H9 (cell line): ENCODE measurements around the gene CDSN. TPM values are rescaled to one million over a fixed set of nuclear protein-coding genes. Genes with fewer than 3 reads are reported as not detected.
A peak's percentile ranks its signal among the peaks of the same experiment; 100 is the strongest.

ENCODE experiments used
- DNase-seq: peaks from one replicate; pipeline ENCODE4 v3.0.0-alpha.2; 2017
- H2AFZ ChIP-seq: one replicate; pipeline ENCODE4 v1.6.1; 2013; ENCODE audit warnings: mild to moderate bottlenecking, low read length, control low read depth, moderate library complexity
- H2AK5ac ChIP-seq: 2 replicates; pipeline ENCODE4 v1.6.1; 2013; ENCODE audit warnings: low read length, control low read depth, mixed read lengths; ENCODE audit not compliant: insufficient read length
- H2BK120ac ChIP-seq: one replicate; pipeline ENCODE4 v1.6.1; 2013; ENCODE audit warnings: low read depth, mild to moderate bottlenecking, low read length, control low read depth, inconsistent platforms; ENCODE audit not compliant: poor library complexity, severe bottlenecking
- H2BK12ac ChIP-seq: 2 replicates; pipeline ENCODE4 v1.6.1; 2013; ENCODE audit warnings: low read length, control low read depth, mixed read lengths, low read depth; ENCODE audit not compliant: insufficient read length
- H2BK15ac ChIP-seq: 2 replicates; pipeline ENCODE4 v1.6.1; 2013; ENCODE audit warnings: low read depth, low read length, control low read depth
- H2BK20ac ChIP-seq: one replicate; pipeline ENCODE4 v1.6.1; 2013; ENCODE audit warnings: low read depth, mild to moderate bottlenecking, low read length, control low read depth, inconsistent platforms; ENCODE audit not compliant: poor library complexity, severe bottlenecking
- H2BK5ac ChIP-seq: 2 replicates; pipeline ENCODE4 v1.6.1; 2013; ENCODE audit warnings: low read length, control low read depth, mixed read lengths; ENCODE audit not compliant: insufficient read length
- H3K14ac ChIP-seq: 2 replicates; pipeline ENCODE4 v1.6.1; 2013; ENCODE audit warnings: low read length, control low read depth; ENCODE audit not compliant: insufficient read depth
- H3K18ac ChIP-seq: 2 replicates; pipeline ENCODE4 v1.6.1; 2013; ENCODE audit warnings: low read depth, mild to moderate bottlenecking, mixed read lengths, low read length, control low read depth; ENCODE audit not compliant: insufficient read length
- H3K23ac ChIP-seq: 2 replicates; pipeline ENCODE4 v1.6.1; 2013; ENCODE audit warnings: low read length, control low read depth, mixed read lengths, low read depth; ENCODE audit not compliant: insufficient read length
- H3K23me2 ChIP-seq: 2 replicates; pipeline ENCODE4 v1.6.1; 2013; ENCODE audit warnings: low read depth, mild to moderate bottlenecking, mixed read lengths, low read length, control low read depth; ENCODE audit not compliant: insufficient read length, poor library complexity, severe bottlenecking
- H3K27ac ChIP-seq: 2 replicates; pipeline ENCODE4 v1.5.1; 2013; ENCODE audit warnings: low read length, control low read depth, mixed read lengths, low read depth; ENCODE audit not compliant: insufficient read length
- H3K27me3 ChIP-seq: 2 replicates; pipeline ENCODE4 v1.6.1; 2013; ENCODE audit warnings: low read length, control low read depth, inconsistent platforms; ENCODE audit not compliant: insufficient read depth
- H3K4ac ChIP-seq: 2 replicates; pipeline ENCODE4 v1.6.1; 2013; ENCODE audit warnings: low read depth, mild to moderate bottlenecking, control low read depth, inconsistent platforms, low read length, moderate library complexity
- H3K4me1 ChIP-seq: 2 replicates; pipeline ENCODE4 v1.6.1; 2013; ENCODE audit warnings: low read length, control low read depth, inconsistent platforms; ENCODE audit not compliant: insufficient read depth
- H3K4me2 ChIP-seq: 2 replicates; pipeline ENCODE4 v1.6.1; 2013; ENCODE audit warnings: low read length, control low read depth, mixed read lengths; ENCODE audit not compliant: insufficient read length, insufficient read depth
- H3K56ac ChIP-seq: 2 replicates; pipeline ENCODE4 v1.6.1; 2013; ENCODE audit warnings: low read depth, mild to moderate bottlenecking, mixed read lengths, low read length, control low read depth; ENCODE audit not compliant: insufficient read length
- H3K79me1 ChIP-seq: 2 replicates; pipeline ENCODE4 v1.6.1; 2013; ENCODE audit warnings: low read depth, mild to moderate bottlenecking, moderate library complexity, low read length, control low read depth, inconsistent platforms; ENCODE audit not compliant: insufficient read depth, poor library complexity, severe bottlenecking
- H3K79me2 ChIP-seq: 2 replicates; pipeline ENCODE4 v1.6.1; 2013; ENCODE audit warnings: low read length, control low read depth, inconsistent platforms; ENCODE audit not compliant: insufficient read depth
- H3K9ac ChIP-seq: 2 replicates; pipeline ENCODE4 v1.6.1; 2013; ENCODE audit warnings: low read length, control low read depth, mixed read lengths; ENCODE audit not compliant: insufficient read length; ENCODE audit errors: extremely low read depth
- H3K9me3 ChIP-seq: one replicate; pipeline ENCODE4 v1.6.1; 2013; ENCODE audit warnings: low read depth, low read length, inconsistent platforms; ENCODE audit not compliant: control insufficient read depth
- H3T11ph ChIP-seq: one replicate; pipeline ENCODE4 v1.6.1; 2013; ENCODE audit warnings: mild to moderate bottlenecking, low read length, control low read depth, inconsistent platforms
- H4K20me1 ChIP-seq: one replicate; pipeline ENCODE4 v1.6.1; 2013; ENCODE audit not compliant: control insufficient read depth, insufficient read length, insufficient read depth
- H4K5ac ChIP-seq: 2 replicates; pipeline ENCODE4 v1.6.1; 2013; ENCODE audit warnings: low read depth, mild to moderate bottlenecking, mixed read lengths, low read length, control low read depth; ENCODE audit not compliant: insufficient read length
- H4K8ac ChIP-seq: replicated peaks from 2 replicates; pipeline ENCODE4 v1.6.1; 2013; ENCODE audit warnings: low read length, control low read depth, mixed read lengths, low read depth; ENCODE audit not compliant: insufficient read length
- H4K91ac ChIP-seq: 2 replicates; pipeline ENCODE4 v1.6.1; 2013; ENCODE audit warnings: low read depth, mild to moderate bottlenecking, moderate library complexity, mixed read lengths, low read length, control low read depth; ENCODE audit not compliant: insufficient read length
- H3K27ac Mint-ChIP-seq, 3 experiments: 2 replicates in 2 of 3; 3 replicates in 1 of 3; pipeline ENCODE4 v1.8.0; 2020 to 2021; ENCODE audit warnings: mixed read lengths in 3 of 3, mild to moderate bottlenecking in 1 of 3, moderate library complexity in 1 of 3
- H3K27me3 Mint-ChIP-seq: 2 replicates; pipeline ENCODE4 v1.8.0; 2021; ENCODE audit warnings: low read depth, mild to moderate bottlenecking, moderate library complexity, mixed read lengths
- H3K36me3 Mint-ChIP-seq, 3 experiments: 2 replicates in 2 of 3; 3 replicates in 1 of 3; pipeline ENCODE4 v1.8.0; 2020 to 2021; ENCODE audit warnings: low read depth in 3 of 3, mixed read lengths in 3 of 3; ENCODE audit not compliant: insufficient read depth in 1 of 3
- H3K4me1 Mint-ChIP-seq, 2 experiments: 2 replicates each; pipeline ENCODE4 v1.8.0; 2020; ENCODE audit warnings: mixed read lengths in 2 of 2
- H3K4me3 Mint-ChIP-seq, 2 experiments: 2 replicates in 1 of 2; 3 replicates in 1 of 2; pipeline ENCODE4 v1.8.0; 2020 to 2021; ENCODE audit warnings: mild to moderate bottlenecking in 2 of 2, mixed read lengths in 2 of 2, moderate library complexity in 1 of 2
- H3K9me3 Mint-ChIP-seq, 2 experiments: 2 replicates in 1 of 2; 3 replicates in 1 of 2; pipeline ENCODE4 v1.8.0; 2020; ENCODE audit warnings: mild to moderate bottlenecking in 2 of 2, mixed read lengths in 2 of 2, moderate library complexity in 1 of 2
- WGBS: extraction: QIAGEN DNeasy Blood & Tissue Kit; methylation state at CpG from one replicate; pipeline ENCODE4 v1.1.7; 2013; ENCODE audit warnings: missing lambda C conversion rate, low lambda C conversion rate, mixed read lengths; ENCODE audit not compliant: insufficient read length; ENCODE audit errors: extremely low coverage; 5-methylcytosine and 5-hydroxymethylcytosine counted together
- total RNA-seq: library from RNA; stranded (reverse); gene quantifications from 2 replicates; pipeline ENCODE4 v1.2.1, GENCODE V29; 2021
- TF ChIP-seq, protein P1 (sequence below): fragments of 200-600 bp; sonication (generic); conservative IDR thresholded peaks from 3 replicates; pipeline ENCODE4 v1.8.0; 2021; ENCODE audit warnings: antibody characterized with exemption, mild to moderate bottlenecking

Gene CDSN
- total RNA-seq, 1 experiment from 2014 or later = not detected

- peak; percentile 98 for DNase-seq
- Histone ChIP-seq H3K4me2 (peak within 1 kb of the TSS; percentile 93), H3K4me1 (peaks cover 11% of the 10 kb centered on the region; the same call in 1 of the 2 replicates), H2AFZ (no peak within 1 kb of the TSS), H3K18ac (no peak within 1 kb of the TSS), H4K91ac (no peak within 1 kb of the TSS), H4K20me1 (no peaks in the 10 kb centered on the region), H2BK15ac (no peak within 1 kb of the TSS), H3K14ac (no peak within 1 kb of the TSS), H3K79me2 (no peaks in the 10 kb centered on the region), H2AK5ac (no peak within 1 kb of the TSS), H3K9me3 (no peaks in the 10 kb centered on the region), H2BK5ac (no peak within 1 kb of the TSS), H3K79me1 (no peaks in the 10 kb centered on the region), H3K4ac (no peak within 1 kb of the TSS), H2BK12ac (no peak within 1 kb of the TSS), H3K27me3 (no peaks in the 10 kb centered on the region), H3K23me2 (peaks cover 14% of the 10 kb centered on the region), H3T11ph (no peak within 1 kb of the TSS), H4K8ac (no peak within 1 kb of the TSS), H3K9ac (peak within 1 kb of the TSS; percentile 61), H3K23ac (no peak within 1 kb of the TSS), H2BK20ac (no peak within 1 kb of the TSS), H4K5ac (no peak within 1 kb of the TSS), H3K56ac (no peak within 1 kb of the TSS), H2BK120ac (no peak within 1 kb of the TSS), H3K27ac (no peak within 1 kb of the TSS)
- Mint-ChIP-seq H3K9me3 (no peaks in the 10 kb centered on the region), H3K36me3 (peaks cover 24 to 59% (median 52%) of the 10 kb centered on the region in 3 experiments; a peak in 6 of 7 replicates), H3K4me1 (peaks cover 35 to 42% of the 10 kb centered on the region in 2 experiments), H3K4me3 (peak within 1 kb of the TSS; percentile 92), H3K27me3 (peaks cover 2% of the 10 kb centered on the region; the same call in 1 of the 2 replicates), H3K27ac (peak within 1 kb of the TSS; percentile 90 to 97 (median 94); a peak in 6 of 7 replicates)
- no CpG with 5 or more reads among the region's 65 CpGs for whole genome bisulfite sequencing
- TF ChIP-seq, protein P1, sequence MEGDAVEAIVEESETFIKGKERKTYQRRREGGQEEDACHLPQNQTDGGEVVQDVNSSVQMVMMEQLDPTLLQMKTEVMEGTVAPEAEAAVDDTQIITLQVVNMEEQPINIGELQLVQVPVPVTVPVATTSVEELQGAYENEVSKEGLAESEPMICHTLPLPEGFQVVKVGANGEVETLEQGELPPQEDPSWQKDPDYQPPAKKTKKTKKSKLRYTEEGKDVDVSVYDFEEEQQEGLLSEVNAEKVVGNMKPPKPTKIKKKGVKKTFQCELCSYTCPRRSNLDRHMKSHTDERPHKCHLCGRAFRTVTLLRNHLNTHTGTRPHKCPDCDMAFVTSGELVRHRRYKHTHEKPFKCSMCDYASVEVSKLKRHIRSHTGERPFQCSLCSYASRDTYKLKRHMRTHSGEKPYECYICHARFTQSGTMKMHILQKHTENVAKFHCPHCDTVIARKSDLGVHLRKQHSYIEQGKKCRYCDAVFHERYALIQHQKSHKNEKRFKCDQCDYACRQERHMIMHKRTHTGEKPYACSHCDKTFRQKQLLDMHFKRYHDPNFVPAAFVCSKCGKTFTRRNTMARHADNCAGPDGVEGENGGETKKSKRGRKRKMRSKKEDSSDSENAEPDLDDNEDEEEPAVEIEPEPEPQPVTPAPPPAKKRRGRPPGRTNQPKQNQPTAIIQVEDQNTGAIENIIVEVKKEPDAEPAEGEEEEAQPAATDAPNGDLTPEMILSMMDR = no peak
Observed at GRCh38 chr6:31158140-31158862, 38.1 kb upstream of the CDSN start, which contains the start of gene TCF19. Gene TCF19 (plus strand): TSS chr6:31158589. CDS start chr6:31159470, 881 bp downstream.
